Measurements from ENCODE around the gene SRGAP2C. TPM values are rescaled to one million over a fixed set of nuclear protein-coding genes. Genes with fewer than 3 reads are reported as not detected.
A peak's percentile ranks its signal among the peaks of the same experiment; 100 is the strongest.
"Not testable (repeated sequence)": the region's sequence is repeated elsewhere in the genome, so short reads cannot be mapped to it uniquely, and the experiment has no call there.

Gene SRGAP2C
- total and polyA plus RNA-seq, 4 donors: 26.2 to 56.5 (median 33.2) TPM

DNA sequence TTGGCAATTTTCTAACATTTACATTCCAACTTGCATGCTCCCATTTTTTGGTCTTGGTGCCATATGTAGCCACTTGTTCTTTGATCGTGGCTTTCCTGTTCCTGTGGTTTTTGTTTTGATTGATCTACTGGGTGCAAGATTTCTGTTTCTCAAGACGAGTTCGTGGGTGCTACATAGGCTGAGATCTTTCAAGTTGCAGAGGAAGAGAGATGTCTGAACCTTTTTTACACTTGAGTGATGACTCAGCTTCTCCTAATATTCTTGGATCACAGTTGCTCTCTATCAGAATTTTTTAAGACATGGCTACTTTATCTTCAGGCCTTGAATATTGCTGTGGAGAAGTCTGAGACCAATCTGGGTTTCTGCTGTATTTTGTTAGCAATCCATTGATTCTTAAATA is 85.2 kb downstream of the SRGAP2C start:
- H3K36me3 ChIP-seq (ENCODE audit: control insufficient read depth, insufficient read depth, low read length); H3K9me3 ChIP-seq (ENCODE audit: control insufficient read depth, insufficient read depth, low read length); DNase-seq (ENCODE audit: low read depth in 4 of 6, low spot score in 6 of 6); H3K4me3 ChIP-seq (ENCODE audit: low read depth, low read length); H3K27ac ChIP-seq (ENCODE audit: low read depth, low read length); H3K27me3 ChIP-seq (ENCODE audit: control insufficient read depth, insufficient read depth, low read length); H3K4me1 ChIP-seq (ENCODE audit: control insufficient read depth, insufficient read depth, low read length): not testable (repeated sequence)
- WGBS (ENCODE audit: insufficient coverage): no CpG with 5 or more reads among the region's 3 CpGs

DNA sequence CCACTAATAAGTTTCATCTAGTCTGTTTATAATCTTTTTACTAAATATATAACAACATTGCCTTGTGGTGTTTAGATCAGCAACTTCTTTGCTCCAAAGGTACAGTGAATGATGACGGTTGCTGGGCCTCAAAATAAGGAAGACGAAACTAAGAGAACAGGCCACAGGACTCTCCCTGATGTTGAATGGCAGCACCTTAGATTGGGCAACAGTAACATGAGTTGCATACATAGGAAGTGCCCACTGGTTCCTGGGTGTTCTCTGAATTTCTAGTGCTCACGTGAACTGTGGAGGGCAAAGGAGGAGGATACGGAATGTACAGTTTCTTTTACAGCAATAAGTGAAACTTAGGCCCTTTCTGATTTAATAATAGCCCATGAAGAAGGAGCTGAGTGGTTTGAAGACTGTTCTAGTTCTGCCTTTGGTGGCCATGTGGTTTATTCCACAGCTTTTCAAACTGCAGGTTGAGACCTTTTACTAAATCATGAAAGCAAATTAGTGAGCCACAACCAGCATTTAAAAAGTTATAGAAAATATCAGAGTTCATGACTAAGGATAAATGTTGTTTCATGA is 86.5 kb downstream of the SRGAP2C start:
- H3K4me3 ChIP-seq (ENCODE audit: low read depth, low read length); DNase-seq (ENCODE audit: low read depth in 4 of 6, low spot score in 6 of 6): not testable (repeated sequence)
- WGBS (ENCODE audit: insufficient coverage): no CpG with 5 or more reads among the region's 4 CpGs

DNA sequence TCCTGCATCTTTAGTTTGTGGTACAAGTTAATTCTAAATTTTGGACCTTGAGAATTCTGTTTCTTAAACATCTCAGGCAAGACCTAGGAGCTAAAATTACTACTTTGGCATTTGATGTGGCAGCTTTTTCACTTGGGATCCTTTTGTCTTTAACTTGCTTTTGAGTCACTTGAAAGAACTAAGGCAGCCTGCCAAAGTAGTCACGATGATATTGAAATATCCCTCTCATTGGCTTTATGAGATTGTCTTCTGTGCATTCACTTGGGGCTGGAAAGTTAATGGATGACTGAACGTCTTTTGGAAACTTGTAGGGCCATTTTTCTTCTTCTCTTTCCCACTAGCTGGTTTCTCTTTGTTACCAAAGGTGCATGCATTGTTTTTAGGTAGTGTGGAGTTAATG is 90.7 kb downstream of the SRGAP2C start:
- H3K36me3 ChIP-seq (ENCODE audit: control insufficient read depth, insufficient read depth, low read length); H3K4me1 ChIP-seq (ENCODE audit: control insufficient read depth, insufficient read depth, low read length); H3K27ac ChIP-seq (ENCODE audit: low read depth, low read length); H3K4me3 ChIP-seq (ENCODE audit: low read depth, low read length); H3K27me3 ChIP-seq (ENCODE audit: control insufficient read depth, insufficient read depth, low read length); H3K9me3 ChIP-seq (ENCODE audit: control insufficient read depth, insufficient read depth, low read length): not testable (repeated sequence)
- DNase-seq (ENCODE audit: low read depth in 4 of 6, low spot score in 6 of 6): peak in 1 of 6 donors; percentile 5
- no CpG with 5 or more reads among the region's 2 CpGs for WGBS (ENCODE audit: insufficient coverage)

More for the DNA sequence above, 86.5 kb downstream of the SRGAP2C start:
- not testable (repeated sequence) for H3K27ac ChIP-seq (ENCODE audit: low read depth, low read length); H3K4me1 ChIP-seq (ENCODE audit: control insufficient read depth, insufficient read depth, low read length); H3K9me3 ChIP-seq (ENCODE audit: control insufficient read depth, insufficient read depth, low read length); H3K27me3 ChIP-seq (ENCODE audit: control insufficient read depth, insufficient read depth, low read length); H3K36me3 ChIP-seq (ENCODE audit: control insufficient read depth, insufficient read depth, low read length)

GRCh38 chr1:121278202-121278601 is 93.4 kb downstream of the SRGAP2C start:
- H3K27me3 ChIP-seq (ENCODE audit: control insufficient read depth, insufficient read depth, low read length); H3K4me1 ChIP-seq (ENCODE audit: control insufficient read depth, insufficient read depth, low read length); H3K9me3 ChIP-seq (ENCODE audit: control insufficient read depth, insufficient read depth, low read length); H3K4me3 ChIP-seq (ENCODE audit: low read depth, low read length); H3K27ac ChIP-seq (ENCODE audit: low read depth, low read length); H3K36me3 ChIP-seq (ENCODE audit: control insufficient read depth, insufficient read depth, low read length); DNase-seq (ENCODE audit: low read depth in 4 of 6, low spot score in 6 of 6): not testable (repeated sequence)
- no CpG with 5 or more reads among the region's 3 CpGs for WGBS (ENCODE audit: insufficient coverage)

DNA sequence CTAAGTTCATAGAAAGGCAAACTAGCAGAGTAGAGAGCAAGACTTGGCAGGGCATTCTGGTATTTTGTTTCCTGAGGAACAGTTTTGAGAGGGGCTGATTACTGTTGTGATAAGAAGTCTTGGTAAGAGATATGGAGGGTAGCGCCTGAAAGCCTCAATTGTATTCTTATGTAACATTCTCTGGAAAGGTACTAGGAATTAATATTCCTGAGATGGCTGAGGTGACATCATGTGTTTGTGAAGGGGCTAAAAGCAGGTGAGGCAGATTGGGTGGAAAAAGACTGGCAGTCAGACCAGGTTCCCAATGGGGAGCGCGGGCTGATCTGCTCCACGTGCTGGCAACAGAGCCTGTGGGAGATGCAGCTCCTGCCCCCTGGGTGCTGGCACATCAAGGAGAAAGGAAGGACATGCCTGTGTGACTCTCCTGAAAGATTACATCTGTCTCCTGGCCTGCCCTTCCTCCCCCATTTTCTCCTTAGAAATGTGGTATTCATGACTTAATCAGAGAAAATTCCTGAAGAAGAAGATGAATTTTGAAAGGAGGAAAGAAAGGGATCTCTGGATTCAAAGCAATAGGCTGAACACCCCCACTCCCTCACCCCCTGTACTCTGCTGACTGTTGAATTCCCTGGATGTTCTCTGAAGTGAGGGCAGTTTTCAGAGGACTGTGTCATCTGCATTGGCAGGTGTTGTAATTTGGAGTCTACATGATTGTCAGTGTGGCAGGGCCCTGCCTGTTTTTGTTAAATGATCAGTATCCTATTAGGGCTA is 94.2 kb downstream of the SRGAP2C start:
- DNase-seq (ENCODE audit: low read depth in 4 of 6, low spot score in 6 of 6): peak in 2 of 6 donors; percentile 1 to 4
- H3K9me3 ChIP-seq (ENCODE audit: control insufficient read depth, insufficient read depth, low read length); H3K4me3 ChIP-seq (ENCODE audit: low read depth, low read length); H3K27me3 ChIP-seq (ENCODE audit: control insufficient read depth, insufficient read depth, low read length); H3K36me3 ChIP-seq (ENCODE audit: control insufficient read depth, insufficient read depth, low read length); H3K4me1 ChIP-seq (ENCODE audit: control insufficient read depth, insufficient read depth, low read length); H3K27ac ChIP-seq (ENCODE audit: low read depth, low read length): not testable (repeated sequence)
- no CpG with 5 or more reads among the region's 4 CpGs for WGBS (ENCODE audit: insufficient coverage)

DNA sequence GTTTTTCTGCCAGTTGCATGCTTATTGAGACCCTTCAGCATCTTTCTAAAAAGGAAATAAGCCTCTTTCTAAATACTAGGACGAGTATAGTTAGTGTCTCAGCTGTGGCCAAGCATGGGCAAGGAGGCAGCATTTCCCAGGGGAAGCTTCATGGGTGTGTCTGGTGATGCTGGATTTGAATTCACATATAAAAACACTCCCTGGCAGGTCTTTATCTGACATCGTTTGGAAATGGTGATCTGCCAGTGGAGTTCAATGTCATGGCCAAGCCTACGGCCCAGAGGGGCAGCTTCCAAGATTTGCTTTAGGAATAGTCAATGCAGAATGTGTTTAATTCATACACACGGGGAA is 94.7 kb downstream of the SRGAP2C start:
- H3K4me1 ChIP-seq (ENCODE audit: control insufficient read depth, insufficient read depth, low read length); H3K9me3 ChIP-seq (ENCODE audit: control insufficient read depth, insufficient read depth, low read length); DNase-seq (ENCODE audit: low read depth in 4 of 6, low spot score in 6 of 6); H3K36me3 ChIP-seq (ENCODE audit: control insufficient read depth, insufficient read depth, low read length); H3K4me3 ChIP-seq (ENCODE audit: low read depth, low read length); H3K27ac ChIP-seq (ENCODE audit: low read depth, low read length); H3K27me3 ChIP-seq (ENCODE audit: control insufficient read depth, insufficient read depth, low read length): not testable (repeated sequence)
- WGBS (ENCODE audit: insufficient coverage): no CpG with 5 or more reads among the region's 4 CpGs

DNA sequence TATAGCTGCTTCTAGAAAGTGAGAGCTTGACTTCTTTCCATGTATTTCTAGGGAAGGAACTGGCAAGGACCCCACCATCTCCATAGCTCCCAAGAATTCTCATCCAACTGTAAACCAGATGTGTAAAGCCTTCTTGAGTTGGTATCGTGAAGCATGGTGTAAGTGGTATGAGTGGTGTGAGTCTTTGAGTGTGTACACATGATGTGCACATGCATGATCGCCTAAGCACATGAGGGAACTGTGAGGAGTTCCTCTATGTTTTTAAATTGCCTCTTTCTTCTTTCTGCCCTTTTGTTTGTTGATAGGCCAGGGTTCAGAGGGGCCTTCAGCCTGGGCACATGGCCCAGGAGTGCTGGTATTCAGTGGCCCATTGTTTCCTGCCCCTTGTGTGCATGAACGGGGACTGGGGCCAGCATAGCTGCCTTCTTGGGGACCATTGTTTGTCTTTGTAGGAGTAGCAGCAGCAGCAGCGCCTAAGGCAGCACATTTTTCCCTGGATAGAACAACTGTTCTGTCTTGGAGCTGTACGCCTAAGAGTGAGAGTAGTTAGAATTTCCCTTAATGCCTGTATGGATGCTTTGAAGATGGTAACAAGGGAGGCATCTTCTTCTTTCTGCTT is 96.0 kb downstream of the SRGAP2C start:
- not testable (repeated sequence) for H3K9me3 ChIP-seq (ENCODE audit: control insufficient read depth, insufficient read depth, low read length); DNase-seq (ENCODE audit: low read depth in 4 of 6, low spot score in 6 of 6); H3K36me3 ChIP-seq (ENCODE audit: control insufficient read depth, insufficient read depth, low read length); H3K4me3 ChIP-seq (ENCODE audit: low read depth, low read length); H3K27ac ChIP-seq (ENCODE audit: low read depth, low read length); H3K27me3 ChIP-seq (ENCODE audit: control insufficient read depth, insufficient read depth, low read length); H3K4me1 ChIP-seq (ENCODE audit: control insufficient read depth, insufficient read depth, low read length)
- no CpG with 5 or more reads among the region's 5 CpGs for WGBS (ENCODE audit: insufficient coverage)

- not testable (repeated sequence) for H3K27me3 ChIP-seq (ENCODE audit: control insufficient read depth, insufficient read depth, low read length); H3K9me3 ChIP-seq (ENCODE audit: control insufficient read depth, insufficient read depth, low read length); H3K36me3 ChIP-seq (ENCODE audit: control insufficient read depth, insufficient read depth, low read length); H3K4me1 ChIP-seq (ENCODE audit: control insufficient read depth, insufficient read depth, low read length); DNase-seq (ENCODE audit: low read depth in 4 of 6, low spot score in 6 of 6); H3K27ac ChIP-seq (ENCODE audit: low read depth, low read length); H3K4me3 ChIP-seq (ENCODE audit: low read depth, low read length)
- WGBS (ENCODE audit: insufficient coverage): no CpG with 5 or more reads among the region's 2 CpGs
These were observed 96.7 kb downstream of the SRGAP2C start for GRCh38 chr1:121281480-121281879.

- H3K27me3 ChIP-seq (ENCODE audit: control insufficient read depth, insufficient read depth, low read length); H3K9me3 ChIP-seq (ENCODE audit: control insufficient read depth, insufficient read depth, low read length); H3K4me3 ChIP-seq (ENCODE audit: low read depth, low read length); H3K36me3 ChIP-seq (ENCODE audit: control insufficient read depth, insufficient read depth, low read length); H3K4me1 ChIP-seq (ENCODE audit: control insufficient read depth, insufficient read depth, low read length); H3K27ac ChIP-seq (ENCODE audit: low read depth, low read length): not testable (repeated sequence)
- peak in 2 of 6 donors; percentile 11 to 24 for DNase-seq (ENCODE audit: low read depth in 4 of 6, low spot score in 6 of 6)
These were observed 98.9 kb downstream of the SRGAP2C start for GRCh38 chr1:121283587-121284180.

DNA sequence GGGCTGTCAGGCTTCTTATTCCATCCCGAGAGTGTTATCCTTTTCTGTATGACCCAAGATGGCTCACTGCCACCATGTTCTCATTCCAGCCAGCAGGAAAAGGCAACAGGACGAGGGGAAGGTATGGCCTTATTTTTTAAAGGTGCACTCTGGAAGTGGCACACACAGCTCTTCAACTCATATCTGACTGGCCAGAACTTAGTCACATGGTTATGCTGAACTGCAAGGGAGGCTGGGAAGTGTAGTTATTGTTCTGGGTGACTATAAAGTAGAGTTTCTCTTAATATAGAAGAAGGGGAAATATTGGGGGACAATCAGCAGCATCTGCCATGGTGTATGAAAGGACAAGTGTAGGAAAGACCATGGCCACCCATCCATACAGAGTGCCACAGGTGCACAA is 107.8 kb downstream of the SRGAP2C start:
- not testable (repeated sequence) for H3K4me3 ChIP-seq (ENCODE audit: low read depth, low read length); H3K27ac ChIP-seq (ENCODE audit: low read depth, low read length); H3K4me1 ChIP-seq (ENCODE audit: control insufficient read depth, insufficient read depth, low read length); H3K36me3 ChIP-seq (ENCODE audit: control insufficient read depth, insufficient read depth, low read length); DNase-seq (ENCODE audit: low read depth in 4 of 6, low spot score in 6 of 6); H3K9me3 ChIP-seq (ENCODE audit: control insufficient read depth, insufficient read depth, low read length); H3K27me3 ChIP-seq (ENCODE audit: control insufficient read depth, insufficient read depth, low read length)
- no CpG with 5 or more reads among the region's 2 CpGs for WGBS (ENCODE audit: insufficient coverage)

Measured in spinal cord (tissue), 10 donors.